ENCODE measurements around the gene SYTL2. TPM values are rescaled to one million over a fixed set of nuclear protein-coding genes. Genes with fewer than 3 reads are reported as not detected.
A peak's percentile ranks its signal among the peaks of the same experiment; 100 is the strongest.

The SYTL2 gene
- total RNA-seq, 4 donors from 2014 or later, result 140 to 1,280 (median 344) TPM

DNA sequence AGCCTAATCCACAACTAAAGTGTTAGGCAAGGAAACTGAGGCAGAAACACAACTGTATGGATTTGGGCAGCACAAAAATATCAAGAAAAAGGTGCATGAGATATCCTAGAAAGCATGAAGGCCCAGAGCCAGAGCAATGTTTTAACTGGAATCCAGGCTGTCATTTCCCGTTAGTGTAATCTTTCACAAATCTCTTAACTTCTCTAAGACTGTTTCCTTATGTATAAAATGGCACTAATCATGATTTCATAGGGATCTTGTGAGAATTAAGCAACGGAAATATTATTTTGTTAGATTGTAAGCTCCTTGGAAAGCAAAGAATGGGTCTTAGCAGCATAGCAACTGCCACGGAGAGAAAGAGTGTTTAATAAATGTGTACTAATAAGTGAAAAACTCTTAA, 14.7 kb upstream of the SYTL2 start:
- in situ Hi-C loops (cut with MboI; ENCODE audit: low pct_ligation_motif_present in 1 of 4, low pct_unique_long_range_greater_than_20kb in 1 of 4, low sequenced_read_pairs in 3 of 4) (loop anchor here in 1 of 4 donors (25.0 kb wide), 1 partner anchor 213 kb away; no protein-coding TSS in a partner anchor), intact Hi-C loops (cut with DNase I; ENCODE audit: low total_unique reads) (no loop called here)
- Histone ChIP-seq H3K9me3 (no peaks in the 10 kb centered on the region), H3K27ac (no peak overlapping the region), H3K4me3 (no peak overlapping the region), H3K4me1 (peaks cover 17 to 48% (median 29%) of the 10 kb centered on the region in 4 donors), H3K36me3 (no peaks in the 10 kb centered on the region), H3K27me3 (no peaks in the 10 kb centered on the region)
- WGBS, 2 donors (ENCODE audit: low coverage in 1 of 2), result 58 to 80% methylated on average over 3 of the region's 3 CpGs
- TF ChIP-seq POLR2A (IDR thresholded peaks at IDR 0.05) (no peak), EP300 (IDR thresholded peaks at IDR 0.05; ENCODE audit: low read depth) (no peak), POLR2AphosphoS5 (IDR thresholded peaks at IDR 0.05) (no peak)
- TF ChIP-seq, protein P1, sequence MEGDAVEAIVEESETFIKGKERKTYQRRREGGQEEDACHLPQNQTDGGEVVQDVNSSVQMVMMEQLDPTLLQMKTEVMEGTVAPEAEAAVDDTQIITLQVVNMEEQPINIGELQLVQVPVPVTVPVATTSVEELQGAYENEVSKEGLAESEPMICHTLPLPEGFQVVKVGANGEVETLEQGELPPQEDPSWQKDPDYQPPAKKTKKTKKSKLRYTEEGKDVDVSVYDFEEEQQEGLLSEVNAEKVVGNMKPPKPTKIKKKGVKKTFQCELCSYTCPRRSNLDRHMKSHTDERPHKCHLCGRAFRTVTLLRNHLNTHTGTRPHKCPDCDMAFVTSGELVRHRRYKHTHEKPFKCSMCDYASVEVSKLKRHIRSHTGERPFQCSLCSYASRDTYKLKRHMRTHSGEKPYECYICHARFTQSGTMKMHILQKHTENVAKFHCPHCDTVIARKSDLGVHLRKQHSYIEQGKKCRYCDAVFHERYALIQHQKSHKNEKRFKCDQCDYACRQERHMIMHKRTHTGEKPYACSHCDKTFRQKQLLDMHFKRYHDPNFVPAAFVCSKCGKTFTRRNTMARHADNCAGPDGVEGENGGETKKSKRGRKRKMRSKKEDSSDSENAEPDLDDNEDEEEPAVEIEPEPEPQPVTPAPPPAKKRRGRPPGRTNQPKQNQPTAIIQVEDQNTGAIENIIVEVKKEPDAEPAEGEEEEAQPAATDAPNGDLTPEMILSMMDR (IDR thresholded peaks at IDR 0.05), result no peak
- DNase-seq, result no peak

DNA sequence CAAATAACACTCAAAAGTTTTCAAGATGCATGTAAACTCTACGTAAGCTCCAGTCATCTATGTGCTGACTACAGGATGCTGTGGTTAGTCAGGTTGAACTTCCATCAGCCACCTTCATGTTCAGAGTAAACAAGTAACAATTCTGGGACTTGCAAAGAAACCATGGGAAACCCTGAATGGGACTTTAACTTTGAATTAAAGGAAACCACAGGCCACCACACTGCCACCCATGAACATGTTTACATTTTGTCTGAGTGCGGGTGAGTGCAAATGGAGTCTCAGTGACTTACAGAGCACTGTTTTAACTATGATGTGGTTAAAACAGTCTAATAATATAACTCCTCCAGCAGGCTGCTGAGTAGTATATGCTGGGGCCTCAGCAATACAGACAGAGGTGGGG, 12.9 kb upstream of the SYTL2 start:
- TF ChIP-seq EP300 (IDR thresholded peaks at IDR 0.05; ENCODE audit: low read depth) (no peak), POLR2AphosphoS5 (IDR thresholded peaks at IDR 0.05) (no peak), POLR2A (IDR thresholded peaks at IDR 0.05) (no peak)
- TF ChIP-seq, protein P1 (IDR thresholded peaks at IDR 0.05), result no peak
- intact Hi-C loops (cut with DNase I; ENCODE audit: low total_unique reads) (no loop called here), in situ Hi-C loops (cut with MboI; ENCODE audit: low pct_ligation_motif_present in 1 of 4, low pct_unique_long_range_greater_than_20kb in 1 of 4, low sequenced_read_pairs in 3 of 4) (no loop called here)
- H3K27ac ChIP-seq, result no peak overlapping the region
- 60 to 64% methylated on average over 1 to 2 of the region's 2 CpGs for WGBS, 2 donors (ENCODE audit: low coverage in 1 of 2)
- H3K4me3 ChIP-seq, result no peak overlapping the region
- peak; percentile 33 for DNase-seq
- H3K36me3 ChIP-seq, result no peaks in the 10 kb centered on the region
- no peaks in the 10 kb centered on the region for H3K27me3 ChIP-seq
- no peaks in the 10 kb centered on the region for H3K9me3 ChIP-seq
- peaks cover 17 to 45% (median 29%) of the 10 kb centered on the region in 4 donors for H3K4me1 ChIP-seq

DNA sequence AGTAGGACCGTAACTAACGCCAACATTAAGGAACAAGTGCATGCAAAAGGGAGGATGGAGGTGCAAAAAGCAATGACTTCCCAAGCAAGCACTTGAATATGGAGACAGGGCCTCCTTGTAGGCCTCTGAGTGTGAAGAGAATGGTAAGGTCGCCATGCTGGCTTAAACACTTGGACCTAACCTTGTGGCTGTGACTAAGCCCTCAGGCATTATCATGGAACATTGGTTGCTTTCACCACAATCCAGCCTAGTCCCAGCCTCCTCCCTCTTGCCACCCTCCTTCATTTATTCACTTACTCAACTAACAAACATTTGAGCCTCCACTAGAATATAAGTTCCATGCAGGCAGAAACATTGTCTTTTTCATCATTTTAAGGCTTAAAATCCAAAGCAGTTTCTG, 11.9 kb upstream of the SYTL2 start:
- 87 to 90% methylated on average over 3 of the region's 3 CpGs for WGBS, 2 donors (ENCODE audit: low coverage in 1 of 2)
- in situ Hi-C loops (cut with MboI; ENCODE audit: low pct_ligation_motif_present in 1 of 4, low pct_unique_long_range_greater_than_20kb in 1 of 4, low sequenced_read_pairs in 3 of 4), result no loop called here

DNA sequence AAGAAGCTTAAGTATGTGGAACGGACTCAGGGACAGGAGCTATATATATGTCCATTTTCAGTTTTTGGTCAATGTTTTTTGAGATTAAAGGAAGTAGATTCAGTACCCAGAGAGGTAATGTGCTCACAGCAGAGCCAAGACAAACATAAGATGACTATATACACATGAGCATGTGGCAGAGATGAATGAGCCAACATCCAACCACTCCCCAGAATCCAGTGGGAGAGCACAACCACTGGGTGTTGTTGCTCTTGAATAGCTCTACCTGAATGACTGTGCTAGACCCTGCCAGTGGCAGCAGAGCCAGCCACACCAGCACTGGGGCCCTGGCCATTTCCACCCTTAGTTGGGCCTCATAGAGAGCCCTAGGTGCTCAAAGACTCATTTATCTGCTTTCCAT, 10.7 kb upstream of the SYTL2 start:
- no peak overlapping the region for H3K4me3 ChIP-seq
- no peaks in the 10 kb centered on the region for H3K9me3 ChIP-seq
- peak in 1 of 3 donors; percentile 32 for TF ChIP-seq POLR2AphosphoS5 (IDR thresholded peaks at IDR 0.05)
- TF ChIP-seq, protein P1 (IDR thresholded peaks at IDR 0.05), result no peak
- peak; percentile 24 for TF ChIP-seq POLR2A (IDR thresholded peaks at IDR 0.05)
- peak; percentile 45 for DNase-seq
- in situ Hi-C loops (cut with MboI; ENCODE audit: low pct_ligation_motif_present in 1 of 4, low pct_unique_long_range_greater_than_20kb in 1 of 4, low sequenced_read_pairs in 3 of 4), result no loop called here
- 25% methylated on average over 1 of the region's 1 CpG for WGBS, 2 donors (ENCODE audit: low coverage in 1 of 2)
- intact Hi-C loops (cut with DNase I; ENCODE audit: low total_unique reads), result no loop called here
- H3K27me3 ChIP-seq, result no peaks in the 10 kb centered on the region
- H3K36me3 ChIP-seq, result no peaks in the 10 kb centered on the region
- H3K27ac ChIP-seq, result peak overlapping the region; percentile 27 to 64 (median 51)
- peaks cover 5 to 23% (median 16%) of the 10 kb centered on the region in 4 donors for H3K4me1 ChIP-seq

More for the DNA sequence above, 11.9 kb upstream of the SYTL2 start:
- H3K27ac ChIP-seq, result no peak overlapping the region
- no peak for DNase-seq
- no peak overlapping the region for H3K4me3 ChIP-seq
- no peaks in the 10 kb centered on the region for H3K9me3 ChIP-seq
- H3K36me3 ChIP-seq, result no peaks in the 10 kb centered on the region
- H3K27me3 ChIP-seq, result no peaks in the 10 kb centered on the region
- H3K4me1 ChIP-seq, result peaks cover 14 to 35% (median 22%) of the 10 kb centered on the region in 4 donors
- intact Hi-C loops (cut with DNase I; ENCODE audit: low total_unique reads), result no loop called here
- TF ChIP-seq EP300 (IDR thresholded peaks at IDR 0.05; ENCODE audit: low read depth) (no peak), POLR2A (IDR thresholded peaks at IDR 0.05) (no peak), POLR2AphosphoS5 (IDR thresholded peaks at IDR 0.05) (no peak)
- TF ChIP-seq, protein P1 (IDR thresholded peaks at IDR 0.05), result no peak
